Measurements from ENCODE around the gene SLC5A7. TPM values are rescaled to one million over a fixed set of nuclear protein-coding genes. Genes with fewer than 3 reads are reported as not detected.

Gene SLC5A7
- polyA plus RNA-seq, 1 donor from 2014 or later, result not detected

DNA sequence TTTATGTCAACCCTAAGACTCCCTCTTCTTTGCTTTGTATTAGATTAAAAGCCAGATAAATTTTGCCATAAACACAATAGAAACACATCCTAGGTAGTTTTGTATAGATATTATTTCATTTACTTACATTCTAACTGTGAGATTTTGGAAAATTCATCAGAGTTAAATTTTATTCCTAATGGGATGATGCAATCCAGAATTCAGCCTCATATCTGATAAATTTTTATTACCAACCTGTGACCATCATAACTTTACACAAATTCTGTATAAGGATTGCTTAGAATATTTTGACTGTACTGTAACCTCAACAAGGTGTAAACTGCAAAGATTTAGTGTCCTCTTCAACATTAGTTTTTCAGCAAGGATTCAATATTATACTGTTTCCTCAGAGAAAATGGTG, 4.4 kb downstream of the SLC5A7 start:
- Histone ChIP-seq H3K27me3 (ENCODE audit: insufficient read depth, low read depth, low read length) (peaks cover 29% of the 10 kb centered on the region), H4K20me1 (ENCODE audit: insufficient read depth) (no peaks in the 10 kb centered on the region), H3K9ac (ENCODE audit: low read length) (no peak overlapping the region), H3K9me2 (ENCODE audit: insufficient read depth, low read length) (no peaks in the 10 kb centered on the region), H3K79me2 (replicated peaks; ENCODE audit: insufficient read depth, low read length) (no peaks in the 10 kb centered on the region), H3K4me2 (ENCODE audit: low read length) (no peak overlapping the region), H2AFZ (ENCODE audit: low read depth, low read length) (no peak overlapping the region), H3K27ac (ENCODE audit: low read length) (no peak overlapping the region), H3K36me3 (ENCODE audit: insufficient read depth, low read length) (no peaks in the 10 kb centered on the region), H3F3A (ENCODE audit: insufficient read depth, low read length, poor library complexity, severe bottlenecking) (no peaks in the 10 kb centered on the region), H3K4me3 (ENCODE audit: low read length) (no peak overlapping the region), H3K9me3 (ENCODE audit: low read length) (no peaks in the 10 kb centered on the region)
- TF ChIP-seq POLR2AphosphoS5 (IDR thresholded peaks at IDR 0.05), result no peak
- no peak for TF ChIP-seq EP300 (conservative IDR thresholded peaks at IDR 0.05; ENCODE audit: poor library complexity, severe bottlenecking)
- TF ChIP-seq SMC3 (conservative IDR thresholded peaks at IDR 0.05; ENCODE audit: poor library complexity), result no peak
- TF ChIP-seq RAD21 (conservative IDR thresholded peaks at IDR 0.05), result no peak
- TF ChIP-seq MXI1 (conservative IDR thresholded peaks at IDR 0.05; ENCODE audit: poor library complexity, severe bottlenecking), result no peak
- TF ChIP-seq, protein P1, sequence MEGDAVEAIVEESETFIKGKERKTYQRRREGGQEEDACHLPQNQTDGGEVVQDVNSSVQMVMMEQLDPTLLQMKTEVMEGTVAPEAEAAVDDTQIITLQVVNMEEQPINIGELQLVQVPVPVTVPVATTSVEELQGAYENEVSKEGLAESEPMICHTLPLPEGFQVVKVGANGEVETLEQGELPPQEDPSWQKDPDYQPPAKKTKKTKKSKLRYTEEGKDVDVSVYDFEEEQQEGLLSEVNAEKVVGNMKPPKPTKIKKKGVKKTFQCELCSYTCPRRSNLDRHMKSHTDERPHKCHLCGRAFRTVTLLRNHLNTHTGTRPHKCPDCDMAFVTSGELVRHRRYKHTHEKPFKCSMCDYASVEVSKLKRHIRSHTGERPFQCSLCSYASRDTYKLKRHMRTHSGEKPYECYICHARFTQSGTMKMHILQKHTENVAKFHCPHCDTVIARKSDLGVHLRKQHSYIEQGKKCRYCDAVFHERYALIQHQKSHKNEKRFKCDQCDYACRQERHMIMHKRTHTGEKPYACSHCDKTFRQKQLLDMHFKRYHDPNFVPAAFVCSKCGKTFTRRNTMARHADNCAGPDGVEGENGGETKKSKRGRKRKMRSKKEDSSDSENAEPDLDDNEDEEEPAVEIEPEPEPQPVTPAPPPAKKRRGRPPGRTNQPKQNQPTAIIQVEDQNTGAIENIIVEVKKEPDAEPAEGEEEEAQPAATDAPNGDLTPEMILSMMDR (IDR thresholded peaks at IDR 0.05; ENCODE audit: poor library complexity, severe bottlenecking), result no peak
- TF ChIP-seq, protein P2, sequence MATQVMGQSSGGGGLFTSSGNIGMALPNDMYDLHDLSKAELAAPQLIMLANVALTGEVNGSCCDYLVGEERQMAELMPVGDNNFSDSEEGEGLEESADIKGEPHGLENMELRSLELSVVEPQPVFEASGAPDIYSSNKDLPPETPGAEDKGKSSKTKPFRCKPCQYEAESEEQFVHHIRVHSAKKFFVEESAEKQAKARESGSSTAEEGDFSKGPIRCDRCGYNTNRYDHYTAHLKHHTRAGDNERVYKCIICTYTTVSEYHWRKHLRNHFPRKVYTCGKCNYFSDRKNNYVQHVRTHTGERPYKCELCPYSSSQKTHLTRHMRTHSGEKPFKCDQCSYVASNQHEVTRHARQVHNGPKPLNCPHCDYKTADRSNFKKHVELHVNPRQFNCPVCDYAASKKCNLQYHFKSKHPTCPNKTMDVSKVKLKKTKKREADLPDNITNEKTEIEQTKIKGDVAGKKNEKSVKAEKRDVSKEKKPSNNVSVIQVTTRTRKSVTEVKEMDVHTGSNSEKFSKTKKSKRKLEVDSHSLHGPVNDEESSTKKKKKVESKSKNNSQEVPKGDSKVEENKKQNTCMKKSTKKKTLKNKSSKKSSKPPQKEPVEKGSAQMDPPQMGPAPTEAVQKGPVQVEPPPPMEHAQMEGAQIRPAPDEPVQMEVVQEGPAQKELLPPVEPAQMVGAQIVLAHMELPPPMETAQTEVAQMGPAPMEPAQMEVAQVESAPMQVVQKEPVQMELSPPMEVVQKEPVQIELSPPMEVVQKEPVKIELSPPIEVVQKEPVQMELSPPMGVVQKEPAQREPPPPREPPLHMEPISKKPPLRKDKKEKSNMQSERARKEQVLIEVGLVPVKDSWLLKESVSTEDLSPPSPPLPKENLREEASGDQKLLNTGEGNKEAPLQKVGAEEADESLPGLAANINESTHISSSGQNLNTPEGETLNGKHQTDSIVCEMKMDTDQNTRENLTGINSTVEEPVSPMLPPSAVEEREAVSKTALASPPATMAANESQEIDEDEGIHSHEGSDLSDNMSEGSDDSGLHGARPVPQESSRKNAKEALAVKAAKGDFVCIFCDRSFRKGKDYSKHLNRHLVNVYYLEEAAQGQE (IDR thresholded peaks at IDR 0.05; ENCODE audit: borderline replicate concordance), result no peak
- no peak for TF ChIP-seq TAF1 (IDR thresholded peaks at IDR 0.05; ENCODE audit: low read depth)
- TF ChIP-seq EZH2 (IDR thresholded peaks at IDR 0.05; ENCODE audit: borderline replicate concordance, insufficient read depth, low read length, poor library complexity, severe bottlenecking), result no peak

DNA sequence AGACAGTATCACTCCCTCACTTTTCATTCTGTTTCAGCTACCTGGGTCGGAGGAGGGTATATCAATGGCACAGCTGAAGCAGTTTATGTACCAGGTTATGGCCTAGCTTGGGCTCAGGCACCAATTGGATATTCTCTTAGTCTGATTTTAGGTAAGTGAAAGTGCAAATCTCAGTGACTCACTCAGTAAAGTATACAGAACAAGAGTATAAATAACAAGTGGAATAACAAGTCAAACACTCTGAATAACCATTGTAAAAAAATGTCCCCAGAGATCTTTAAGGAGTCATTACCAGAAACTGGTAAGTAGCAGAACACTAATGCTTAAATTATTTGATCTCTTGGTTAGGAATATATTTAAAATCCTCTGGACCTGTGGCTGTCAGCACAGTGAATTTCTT, 5.7 kb downstream of the SLC5A7 start:
- H3K9me3 ChIP-seq (ENCODE audit: low read length), result no peaks in the 10 kb centered on the region
- no peaks in the 10 kb centered on the region for H4K20me1 ChIP-seq (ENCODE audit: insufficient read depth)
- no peaks in the 10 kb centered on the region for H3K36me3 ChIP-seq (ENCODE audit: insufficient read depth, low read length)
- no peaks in the 10 kb centered on the region for H3F3A ChIP-seq (ENCODE audit: insufficient read depth, low read length, poor library complexity, severe bottlenecking)
- H3K4me3 ChIP-seq (ENCODE audit: low read length), result no peak overlapping the region
- H3K27me3 ChIP-seq (ENCODE audit: insufficient read depth, low read depth, low read length), result peaks cover 15% of the 10 kb centered on the region
- H3K4me2 ChIP-seq (ENCODE audit: low read length), result no peak overlapping the region
- H3K27ac ChIP-seq (ENCODE audit: low read length), result no peak overlapping the region
- no peak for TF ChIP-seq TAF1 (IDR thresholded peaks at IDR 0.05; ENCODE audit: low read depth)
- no peak for TF ChIP-seq RAD21 (conservative IDR thresholded peaks at IDR 0.05)
- no peak for TF ChIP-seq MXI1 (conservative IDR thresholded peaks at IDR 0.05; ENCODE audit: poor library complexity, severe bottlenecking)
- no peak for TF ChIP-seq POLR2AphosphoS5 (IDR thresholded peaks at IDR 0.05)
- TF ChIP-seq, protein P2 (IDR thresholded peaks at IDR 0.05; ENCODE audit: borderline replicate concordance), result no peak
- TF ChIP-seq, protein P1 (IDR thresholded peaks at IDR 0.05; ENCODE audit: poor library complexity, severe bottlenecking), result no peak
- no peak for TF ChIP-seq EP300 (conservative IDR thresholded peaks at IDR 0.05; ENCODE audit: poor library complexity, severe bottlenecking)
- no peak for TF ChIP-seq SMC3 (conservative IDR thresholded peaks at IDR 0.05; ENCODE audit: poor library complexity)
- no peak for TF ChIP-seq EZH2 (IDR thresholded peaks at IDR 0.05; ENCODE audit: borderline replicate concordance, insufficient read depth, low read length, poor library complexity, severe bottlenecking)
- no peak overlapping the region for H3K9ac ChIP-seq (ENCODE audit: low read length)
- no peaks in the 10 kb centered on the region for H3K79me2 ChIP-seq (replicated peaks; ENCODE audit: insufficient read depth, low read length)
- H2AFZ ChIP-seq (ENCODE audit: low read depth, low read length), result no peak overlapping the region
- H3K9me2 ChIP-seq (ENCODE audit: insufficient read depth, low read length), result no peaks in the 10 kb centered on the region
